Activated naive CD4-positive, alpha-beta T cell treated with anti-CD3 and anti-CD28 coated beads for 36 hours (primary cell): Measurements from ENCODE around the gene PEX11B. TPM values are rescaled to one million over a fixed set of nuclear protein-coding genes. Genes with fewer than 3 reads are reported as not detected.

ENCODE experiments used
- CTCF ChIA-PET: fragments of 350-600 bp; sonication (Branson Sonifier 250); formaldehyde crosslinking; loops from one replicate; lab custom pipeline; 2021; ENCODE audit warnings: antibody characterized with exemption; lab: Charles Lee
- DNase-seq: peaks from one replicate; pipeline ENCODE4 v3.0.0-alpha.2; 2020
- H3K27ac Mint-ChIP-seq: one replicate; pipeline ENCODE4 v1.8.0; 2021; ENCODE audit warnings: mild to moderate bottlenecking, mixed read lengths
- H3K27me3 Mint-ChIP-seq: one replicate; pipeline ENCODE4 v1.8.0; 2021; ENCODE audit warnings: low read depth, mixed read lengths
- H3K36me3 Mint-ChIP-seq: one replicate; pipeline ENCODE4 v1.8.0; 2021; ENCODE audit warnings: low read depth, mixed read lengths
- H3K4me1 Mint-ChIP-seq: one replicate; pipeline ENCODE4 v1.8.0; 2021; ENCODE audit warnings: low read depth, mixed read lengths
- H3K4me3 Mint-ChIP-seq: one replicate; pipeline ENCODE4 v1.8.0; 2021; ENCODE audit warnings: mild to moderate bottlenecking, moderate library complexity, mixed read lengths
- H3K9me3 Mint-ChIP-seq: one replicate; pipeline ENCODE4 v1.8.0; 2021; ENCODE audit warnings: mixed read lengths
- intact Hi-C: fragments of 100-400 bp; cut with micrococcal nuclease; formaldehyde crosslinking; loops from one replicate; pipeline ENCODE4 v1.15.1; 2023
- total RNA-seq, 2 experiments: library from RNA; stranded (reverse); gene quantifications; one replicate each; pipeline ENCODE4 v1.2.3, GENCODE V29; 2021

PEX11B gene
- total RNA-seq, 2 experiments from 2014 or later, result 18.0 to 19.0 TPM

DNA sequence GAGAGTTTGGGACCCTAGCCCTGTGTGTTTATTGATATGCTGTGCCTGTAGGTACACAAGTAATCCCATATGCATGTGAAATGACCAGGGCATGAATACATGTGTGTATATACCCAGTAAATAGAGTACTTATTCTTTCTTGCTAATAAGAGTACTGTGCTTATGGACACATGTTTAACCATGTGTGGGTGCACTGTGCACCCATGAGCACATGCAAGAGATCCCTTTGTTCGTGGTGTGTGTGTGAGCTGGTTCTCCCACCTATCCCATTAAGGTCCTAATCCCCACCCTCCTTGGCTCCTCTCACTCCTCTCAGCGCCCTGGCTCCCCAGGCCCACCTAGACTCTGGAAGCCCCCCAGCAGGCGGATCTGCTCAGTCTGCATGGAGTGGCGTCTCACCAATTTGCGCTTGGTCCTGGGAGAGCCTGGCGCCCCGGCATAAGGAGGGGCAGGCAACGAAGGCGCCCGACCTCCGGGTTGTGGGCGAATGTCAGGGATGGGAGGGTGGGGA lies 41.5 kb upstream of the PEX11B start:
- Mint-ChIP-seq H3K9me3 (no peaks in the 10 kb centered on the region), H3K27me3 (no peaks in the 10 kb centered on the region), H3K4me1 (peaks cover 47% of the 10 kb centered on the region), H3K4me3 (peak overlapping the region; percentile 23), H3K36me3 (no peaks in the 10 kb centered on the region), H3K27ac (no peak overlapping the region)
- DNase-seq, result no peak
- CTCF ChIA-PET, result interaction anchor here (3.1 to 3.2 kb wide), 2 partner anchors 19 to 33 kb away, joined by 14 to 29 read pairs; partner anchors contain the start of gene RBM8A
- intact Hi-C loops, result no loop called here

DNA sequence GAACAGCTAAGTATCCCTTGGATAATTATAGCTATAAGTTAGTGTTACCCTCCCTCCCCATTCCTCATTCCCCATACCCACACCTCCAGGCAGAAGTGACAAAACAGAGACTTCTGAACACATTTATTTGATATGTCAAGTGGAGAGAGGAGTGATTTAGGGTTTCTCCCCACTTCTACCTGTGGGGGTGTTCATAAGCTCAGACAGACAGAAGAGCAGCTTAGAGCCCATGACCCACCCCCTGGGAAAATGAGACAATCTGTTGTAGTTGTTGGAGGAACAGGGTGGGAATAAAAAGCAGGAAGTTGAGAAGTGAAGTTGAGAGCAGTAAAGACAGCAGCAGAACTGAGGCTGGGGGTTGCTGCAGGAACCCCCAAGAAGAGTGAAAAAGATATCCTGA lies 40.8 kb upstream of the PEX11B start:
- Mint-ChIP-seq H3K36me3 (no peaks in the 10 kb centered on the region), H3K9me3 (no peaks in the 10 kb centered on the region), H3K27me3 (no peaks in the 10 kb centered on the region), H3K27ac (no peak overlapping the region), H3K4me1 (peaks cover 53% of the 10 kb centered on the region), H3K4me3 (peak overlapping the region; percentile 23)
- CTCF ChIA-PET, result interaction anchor here (1.0 to 3.2 kb wide), 5 partner anchors 10 to 73 kb away, joined by 3 to 29 read pairs (median 5); partner anchors contain the start of gene RBM8A
- intact Hi-C loops, result no loop called here
- DNase-seq, result no peak

DNA sequence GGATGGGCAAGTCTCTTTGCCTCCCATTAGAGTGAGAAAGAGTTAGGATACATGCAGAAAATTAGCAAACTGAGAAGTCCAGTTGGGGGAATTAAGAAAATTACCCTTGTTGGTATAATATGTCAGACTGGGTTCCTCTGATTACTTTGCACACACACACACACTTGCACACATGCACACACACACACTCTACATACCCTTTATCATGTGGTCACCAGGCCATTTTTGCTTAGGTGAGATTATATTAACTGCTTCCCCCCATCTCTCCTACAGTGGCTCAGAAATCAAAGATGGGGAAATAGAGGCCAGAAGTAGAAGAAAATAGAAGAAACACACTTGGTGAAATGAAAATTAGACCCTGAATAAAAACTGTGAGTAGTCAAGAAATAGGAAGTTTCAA lies 40.2 kb upstream of the PEX11B start:
- Mint-ChIP-seq H3K9me3 (no peaks in the 10 kb centered on the region), H3K36me3 (no peaks in the 10 kb centered on the region), H3K27ac (peak overlapping the region; percentile 20), H3K4me3 (peak overlapping the region; percentile 83), H3K4me1 (peaks cover 56% of the 10 kb centered on the region), H3K27me3 (no peaks in the 10 kb centered on the region)
- CTCF ChIA-PET, result interaction anchor here (0.5 to 3.2 kb wide), 10 partner anchors 10 to 114 kb away, joined by 3 to 29 read pairs (median 5); partner anchors contain the start of genes NUDT17, PIAS3 and RBM8A
- intact Hi-C loops, result loop anchor here (1.0 kb wide), 3 partner anchors 31 to 100 kb away; partner anchors contain the start of gene RBM8A
- no peak for DNase-seq

DNA sequence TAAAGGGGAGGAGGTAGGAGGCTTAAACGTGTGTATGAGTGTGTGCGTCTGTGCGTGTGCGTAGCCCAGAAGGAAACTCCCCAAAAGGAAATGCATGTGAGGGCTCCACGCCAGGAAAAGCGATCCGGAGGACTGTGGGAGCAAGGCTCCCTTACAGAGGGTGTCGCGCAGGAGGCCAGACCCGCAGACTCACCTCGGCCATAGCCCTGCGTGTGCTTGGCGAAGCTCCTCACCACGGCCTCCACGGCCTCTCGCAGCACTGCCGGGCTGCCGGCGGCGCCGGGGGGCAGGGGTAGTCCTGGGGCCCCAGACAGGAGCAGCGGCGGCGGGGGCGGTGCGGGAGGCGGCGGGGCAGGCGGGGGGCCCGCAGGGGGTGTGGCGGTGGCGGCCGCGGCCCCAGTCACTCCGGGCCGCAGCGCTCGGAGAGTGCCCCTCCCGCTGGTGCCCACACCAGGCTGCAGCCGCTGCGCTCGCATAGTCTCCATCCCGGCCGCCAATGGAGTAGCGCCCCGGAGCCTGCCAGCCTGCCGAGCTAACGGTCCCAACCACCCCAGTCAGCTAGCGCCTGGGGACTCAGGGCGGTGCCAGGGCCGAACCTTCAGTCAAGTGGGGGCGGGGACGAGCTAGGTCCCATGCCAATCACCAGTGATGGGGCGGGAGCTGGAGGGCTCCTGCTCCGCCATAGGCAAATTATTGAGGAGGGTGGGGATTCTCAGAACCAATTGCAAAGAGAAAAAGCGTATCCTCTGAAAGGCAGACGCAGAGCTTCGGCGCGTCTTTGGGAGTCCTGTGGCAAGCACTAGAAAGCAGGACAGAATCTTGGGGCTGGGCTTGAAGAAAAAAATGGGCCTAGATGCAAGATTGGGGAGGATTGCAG lies 39.2 kb upstream of the PEX11B start, which contains the start of gene LIX1L:
TSS of gene LIX1L (minus strand) at position 575 of the 877 bp plus-strand sequence. CDS start at position 485, 90 bp downstream.
- DNase-seq, result peak; percentile 98
- no peaks in the 10 kb centered on the region for H3K9me3 Mint-ChIP-seq
- H3K36me3 Mint-ChIP-seq, result peaks cover 2% of the 10 kb centered on the region
- H3K27ac Mint-ChIP-seq, result peak within 1 kb of the TSS; percentile 83
- intact Hi-C loops, result loop anchor here (1.0 kb wide), 4 partner anchors 30 to 99 kb away; partner anchors contain the start of genes PEX11B and RBM8A
- peaks cover 56% of the 10 kb centered on the region for H3K4me1 Mint-ChIP-seq
- CTCF ChIA-PET, result interaction anchor here (0.5 to 3.2 kb wide), 15 partner anchors 8 to 113 kb away, joined by 3 to 29 read pairs (median 4); partner anchors contain the start of genes NUDT17, PIAS3 and RBM8A
- H3K27me3 Mint-ChIP-seq, result no peaks in the 10 kb centered on the region
- H3K4me3 Mint-ChIP-seq, result peak within 1 kb of the TSS; percentile 83

DNA sequence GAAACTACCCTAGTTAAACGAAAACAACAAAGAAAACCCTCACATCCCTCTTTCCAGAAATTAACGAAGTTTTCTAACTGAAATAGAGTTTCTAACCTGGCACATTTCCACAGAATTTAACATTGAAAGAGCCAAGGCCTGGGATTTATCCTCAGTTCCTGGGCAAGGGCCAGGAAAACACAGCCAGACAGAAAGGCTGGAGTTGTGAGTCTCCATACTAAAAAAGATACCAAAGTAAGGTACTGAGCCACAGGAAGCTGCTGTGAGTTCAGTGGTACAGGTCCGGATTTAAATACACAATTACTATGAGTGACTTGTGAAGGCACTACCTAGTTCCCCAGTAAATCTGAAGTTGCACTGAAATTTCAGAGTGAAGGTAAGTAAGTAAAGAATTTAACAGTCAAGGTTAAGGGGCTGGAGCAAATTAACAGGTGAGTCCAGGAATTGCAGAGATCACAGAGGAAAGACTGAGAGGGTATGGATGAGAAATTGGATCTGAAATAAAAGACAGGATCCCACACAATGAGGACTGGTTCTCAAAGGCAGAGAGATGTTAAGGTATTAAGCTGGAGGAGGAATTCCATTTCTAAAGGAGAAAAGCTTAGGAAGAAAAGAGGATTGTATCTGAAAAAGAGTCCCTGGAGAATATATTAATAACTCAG lies 38.4 kb upstream of the PEX11B start:
- DNase-seq, result no peak
- Mint-ChIP-seq H3K4me1 (peaks cover 61% of the 10 kb centered on the region), H3K4me3 (peak overlapping the region; percentile 83), H3K27me3 (no peaks in the 10 kb centered on the region), H3K36me3 (peaks cover 4% of the 10 kb centered on the region), H3K9me3 (no peaks in the 10 kb centered on the region), H3K27ac (peak overlapping the region; percentile 83)
- CTCF ChIA-PET, result interaction anchor here (0.7 to 3.2 kb wide), 7 partner anchors 22 to 112 kb away, joined by 3 to 29 read pairs (median 6); partner anchors contain the start of genes NUDT17, PIAS3 and RBM8A
- intact Hi-C loops, result loop anchor here (1.0 kb wide), 2 partner anchors 7 to 39 kb away; partner anchors contain the start of genes ANKRD34A, PEX11B and POLR3GL

DNA sequence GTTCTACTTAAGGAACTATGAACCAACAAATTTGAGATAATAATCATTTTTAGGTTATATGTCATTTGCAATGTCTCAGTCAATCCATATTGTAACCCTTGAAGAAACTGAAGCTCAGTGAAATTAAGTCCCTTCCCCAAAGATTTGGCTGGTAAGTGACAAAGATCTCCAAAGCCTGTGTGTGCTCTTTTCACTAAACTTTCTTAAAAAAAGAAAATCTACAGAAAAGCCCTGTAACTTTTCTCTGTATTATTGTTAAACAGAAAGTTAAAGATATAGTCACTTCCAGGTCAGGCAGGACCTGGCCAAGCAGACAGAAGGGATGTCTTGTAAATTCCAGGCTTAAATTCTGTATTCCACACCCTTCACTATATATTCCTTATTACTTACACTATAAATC lies 37.8 kb upstream of the PEX11B start:
- intact Hi-C loops, result loop anchor here (1.0 kb wide), 1 partner anchor 8 kb away; the partner anchor contains the start of genes ANKRD34A and POLR3GL
- Mint-ChIP-seq H3K9me3 (no peaks in the 10 kb centered on the region), H3K27me3 (no peaks in the 10 kb centered on the region), H3K4me1 (peaks cover 64% of the 10 kb centered on the region), H3K27ac (peak overlapping the region; percentile 83), H3K4me3 (peak overlapping the region; percentile 83), H3K36me3 (peaks cover 7% of the 10 kb centered on the region)
- no peak for DNase-seq
- CTCF ChIA-PET, result interaction anchor here (0.7 to 3.2 kb wide), 3 partner anchors 29 to 51 kb away, joined by 3 to 14 read pairs (median 3); partner anchors contain the start of gene RBM8A

DNA sequence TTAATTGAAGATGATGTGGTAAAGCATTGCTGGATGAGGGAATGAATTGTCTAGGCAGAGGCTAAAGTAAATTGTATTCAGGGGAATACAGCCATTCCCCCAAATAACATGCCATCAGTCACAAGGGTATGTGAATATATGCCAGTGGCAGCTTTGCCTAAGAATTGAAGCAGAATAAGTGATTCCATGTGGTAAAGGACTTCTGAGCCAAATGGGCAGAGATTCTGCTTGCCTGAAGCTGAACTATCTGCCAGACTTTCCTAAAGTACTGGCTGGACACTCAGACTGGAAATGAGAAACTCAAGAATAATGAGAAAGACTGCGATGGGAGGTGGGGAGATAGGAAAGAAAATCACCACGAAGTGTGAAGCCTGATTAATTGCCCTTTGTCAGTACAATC lies 36.9 kb upstream of the PEX11B start:
- Mint-ChIP-seq H3K4me3 (no peak overlapping the region), H3K27me3 (no peaks in the 10 kb centered on the region), H3K4me1 (peaks cover 68% of the 10 kb centered on the region), H3K27ac (no peak overlapping the region), H3K36me3 (peaks cover 9% of the 10 kb centered on the region), H3K9me3 (no peaks in the 10 kb centered on the region)
- no peak for DNase-seq
- intact Hi-C loops, result no loop called here
- CTCF ChIA-PET, result interaction anchor here (1.0 to 1.3 kb wide), 2 partner anchors 8 to 28 kb away, joined by 3 to 6 read pairs; partner anchors contain the start of gene RBM8A

DNA sequence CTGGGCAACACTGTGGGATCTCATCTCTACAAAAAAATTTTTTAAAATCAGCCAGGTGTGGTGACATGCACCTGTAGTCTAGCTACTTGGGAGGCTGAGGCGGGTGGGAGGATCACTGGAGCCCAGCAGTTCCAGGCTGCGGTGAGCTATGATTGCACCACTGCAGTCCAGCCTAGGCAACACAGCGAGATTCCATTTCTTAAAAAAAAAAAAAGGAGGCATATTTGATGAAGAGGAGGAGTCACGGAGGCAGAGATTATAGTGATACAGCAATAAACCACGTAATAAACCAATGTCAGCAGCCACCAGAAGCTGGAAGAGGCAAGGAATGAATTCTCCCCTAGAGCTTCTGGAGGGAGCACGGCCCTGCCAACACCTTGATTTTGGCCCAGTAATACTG lies 35.3 kb upstream of the PEX11B start:
- peaks cover 9% of the 10 kb centered on the region for H3K36me3 Mint-ChIP-seq
- no peak overlapping the region for H3K4me3 Mint-ChIP-seq
- DNase-seq, result no peak
- no peak overlapping the region for H3K27ac Mint-ChIP-seq
- intact Hi-C loops, result no loop called here
- no peaks in the 10 kb centered on the region for H3K9me3 Mint-ChIP-seq
- CTCF ChIA-PET, result interaction anchor here (1.1 kb wide), 1 partner anchor 26 kb away, joined by 3 read pairs; the partner anchor contains the start of gene RBM8A
- no peaks in the 10 kb centered on the region for H3K27me3 Mint-ChIP-seq
- peaks cover 67% of the 10 kb centered on the region for H3K4me1 Mint-ChIP-seq

DNA sequence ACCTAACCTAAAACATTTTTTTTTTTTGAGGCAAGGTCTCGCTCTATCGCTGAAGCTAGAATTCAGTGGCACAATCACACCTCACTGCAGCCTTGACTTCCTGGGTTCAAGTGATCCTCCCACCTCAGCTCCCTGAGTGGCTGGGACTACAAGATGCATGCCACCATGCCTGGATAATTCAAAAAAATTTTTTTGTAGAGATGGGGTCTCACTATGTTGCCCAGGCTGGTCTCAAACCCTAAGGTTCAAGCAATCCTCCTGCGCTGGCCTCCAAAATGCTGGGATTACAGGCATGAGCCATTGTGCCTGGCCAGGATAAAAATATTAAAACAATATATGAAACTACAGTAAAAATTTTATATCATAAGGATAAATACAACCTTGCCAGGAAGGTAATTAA lies 34.4 kb upstream of the PEX11B start:
- Mint-ChIP-seq H3K4me3 (no peak overlapping the region), H3K4me1 (peaks cover 59% of the 10 kb centered on the region), H3K36me3 (peaks cover 9% of the 10 kb centered on the region), H3K9me3 (no peaks in the 10 kb centered on the region), H3K27me3 (no peaks in the 10 kb centered on the region), H3K27ac (no peak overlapping the region)
- DNase-seq, result no peak
- CTCF ChIA-PET, result interaction anchor here (0.6 kb wide), 1 partner anchor 33 kb away, joined by 4 read pairs; no protein-coding TSS in a partner anchor
- intact Hi-C loops, result no loop called here

DNA sequence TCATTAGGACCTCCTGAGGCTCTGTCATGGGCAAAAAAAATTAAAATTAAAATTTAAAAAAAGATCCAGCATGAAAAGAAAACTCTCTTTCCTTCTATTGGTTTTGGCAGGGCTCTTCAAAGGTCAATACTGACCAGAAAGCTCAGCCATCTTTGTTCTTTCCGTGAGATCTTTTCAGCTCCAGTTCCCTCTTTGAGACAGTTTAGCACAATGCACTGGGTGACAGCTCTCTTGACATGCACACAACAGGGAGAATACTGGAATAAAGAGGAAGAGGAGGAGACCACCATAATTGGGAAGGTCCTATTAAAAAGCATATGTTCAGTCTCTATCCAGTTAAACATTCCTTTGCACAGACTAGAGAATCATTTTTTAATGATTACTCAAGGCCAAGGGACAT lies 33.0 kb upstream of the PEX11B start:
- CTCF ChIA-PET, result interaction anchor here (0.6 to 0.7 kb wide), 2 partner anchors 10 to 124 kb away, joined by 3 read pairs; no protein-coding TSS in a partner anchor
- Mint-ChIP-seq H3K4me3 (no peak overlapping the region), H3K36me3 (peaks cover 9% of the 10 kb centered on the region), H3K27ac (no peak overlapping the region), H3K4me1 (peaks cover 67% of the 10 kb centered on the region), H3K9me3 (no peaks in the 10 kb centered on the region), H3K27me3 (no peaks in the 10 kb centered on the region)
- intact Hi-C loops, result no loop called here
- no peak for DNase-seq

DNA sequence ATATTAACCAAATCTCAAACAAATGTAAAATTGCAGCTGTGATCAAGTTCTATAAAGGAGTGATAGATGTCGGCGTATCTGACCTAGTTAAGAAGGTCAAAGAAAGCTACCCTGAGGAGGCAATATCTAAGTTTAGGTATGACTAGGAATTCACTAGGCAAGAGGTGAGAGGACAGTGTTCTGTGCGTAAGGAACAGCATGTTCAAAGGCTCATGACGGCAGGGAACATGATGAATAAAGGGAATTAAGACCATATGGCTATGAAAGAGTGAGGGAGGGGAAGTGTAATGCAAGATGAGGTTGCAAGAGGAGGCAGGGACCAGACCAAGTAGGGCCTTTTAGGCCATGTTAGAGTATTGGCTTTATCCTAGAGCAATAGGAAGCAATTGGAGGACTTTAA lies 30.7 kb upstream of the PEX11B start:
- no peaks in the 10 kb centered on the region for H3K9me3 Mint-ChIP-seq
- no peak overlapping the region for H3K4me3 Mint-ChIP-seq
- CTCF ChIA-PET, result interaction anchor here (0.7 to 2.1 kb wide), 2 partner anchors 9 to 22 kb away, joined by 3 to 5 read pairs; partner anchors contain the start of genes LIX1L and RBM8A
- no peak for DNase-seq
- intact Hi-C loops, result no loop called here
- H3K27ac Mint-ChIP-seq, result no peak overlapping the region
- H3K4me1 Mint-ChIP-seq, result peaks cover 52% of the 10 kb centered on the region
- H3K36me3 Mint-ChIP-seq, result peaks cover 16% of the 10 kb centered on the region
- no peaks in the 10 kb centered on the region for H3K27me3 Mint-ChIP-seq
